Measurements from ENCODE around the gene GIT2. TPM values are rescaled to one million over a fixed set of nuclear protein-coding genes. Genes with fewer than 3 reads are reported as not detected.

GIT2 gene
- total and polyA plus RNA-seq, 2 of the 8 experiments (the other 6 are each of a cell fraction or from before 2014, with no cell fraction given), result 9.6 to 20.7 TPM

GRCh38 chr12:109881752-109882151, 114.4 kb downstream of the GIT2 start (continued):
- TF ChIP-seq JUND (IDR thresholded peaks at IDR 0.05; ENCODE audit: low read length), result no peak
- TF ChIP-seq, protein P1, sequence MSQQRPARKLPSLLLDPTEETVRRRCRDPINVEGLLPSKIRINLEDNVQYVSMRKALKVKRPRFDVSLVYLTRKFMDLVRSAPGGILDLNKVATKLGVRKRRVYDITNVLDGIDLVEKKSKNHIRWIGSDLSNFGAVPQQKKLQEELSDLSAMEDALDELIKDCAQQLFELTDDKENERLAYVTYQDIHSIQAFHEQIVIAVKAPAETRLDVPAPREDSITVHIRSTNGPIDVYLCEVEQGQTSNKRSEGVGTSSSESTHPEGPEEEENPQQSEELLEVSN (IDR thresholded peaks at IDR 0.05), result no peak
- no peak for TF ChIP-seq TBP (IDR thresholded peaks at IDR 0.05; ENCODE audit: low read depth, low read length)
- no peak for TF ChIP-seq EGR1 (IDR thresholded peaks at IDR 0.05; ENCODE audit: borderline replicate concordance, low read depth, low read length)
- TF ChIP-seq TEAD4 (IDR thresholded peaks at IDR 0.05; ENCODE audit: low read depth, low read length), result no peak
- no peak for TF ChIP-seq TCF12 (IDR thresholded peaks at IDR 0.05; ENCODE audit: low read depth, low read length)
- no peak for TF ChIP-seq KDM5A (IDR thresholded peaks at IDR 0.05; ENCODE audit: low read length)
